Activated T-cell treated with anti-CD3 and anti-CD28 coated beads, Interleukin-2, amount 50 U/mL, for 72 hours (primary cell): ENCODE results near the gene ATP8A1. TPM values are rescaled to one million over a fixed set of nuclear protein-coding genes. Genes with fewer than 3 reads are reported as not detected.

Experiments
- ATAC-seq, 2 donors: fragments of 150-1000 bp; cut with Tn5 transposase; replicated peaks in 1 of 2; 2 replicates each; pipeline ENCODE4 v1.10.0; 2021; ENCODE audit warnings: moderate library complexity in 2 of 2, mild to moderate bottlenecking in 1 of 2
- DNase-seq, 2 donors: peaks; one replicate each; pipeline ENCODE4 v3.0.0; 2021 to 2022; ENCODE audit warnings: mixed read lengths in 1 of 2
- H3K27ac Mint-ChIP-seq: one replicate; pipeline ENCODE4 v1.8.0; 2022; ENCODE audit warnings: mild to moderate bottlenecking, moderate library complexity, mixed read lengths
- H3K27me3 Mint-ChIP-seq: one replicate; pipeline ENCODE4 v1.8.0; 2022; ENCODE audit warnings: low read depth, mixed read lengths
- H3K36me3 Mint-ChIP-seq, 2 donors: one replicate each; pipeline ENCODE4 v1.8.0; 2022; ENCODE audit warnings: mixed read lengths in 2 of 2, mild to moderate bottlenecking in 1 of 2; ENCODE audit not compliant: insufficient read depth in 2 of 2
- H3K4me1 Mint-ChIP-seq: one replicate; pipeline ENCODE4 v1.8.0; 2022; ENCODE audit warnings: low read depth, mixed read lengths
- H3K4me3 Mint-ChIP-seq, 2 donors: one replicate each; pipeline ENCODE4 v1.8.0; 2022; ENCODE audit warnings: mild to moderate bottlenecking in 2 of 2, mixed read lengths in 2 of 2, moderate library complexity in 2 of 2
- H3K9me3 Mint-ChIP-seq, 2 donors: one replicate each; pipeline ENCODE4 v1.8.0; 2022; ENCODE audit warnings: mixed read lengths in 2 of 2
- total RNA-seq, 2 donors: library from RNA; stranded (reverse); gene quantifications; one replicate each; pipeline ENCODE4 v1.2.3, GENCODE V29; 2022

The ATP8A1 gene
- total RNA-seq, 2 donors from 2014 or later, result 51.7 to 55.9 TPM

DNA sequence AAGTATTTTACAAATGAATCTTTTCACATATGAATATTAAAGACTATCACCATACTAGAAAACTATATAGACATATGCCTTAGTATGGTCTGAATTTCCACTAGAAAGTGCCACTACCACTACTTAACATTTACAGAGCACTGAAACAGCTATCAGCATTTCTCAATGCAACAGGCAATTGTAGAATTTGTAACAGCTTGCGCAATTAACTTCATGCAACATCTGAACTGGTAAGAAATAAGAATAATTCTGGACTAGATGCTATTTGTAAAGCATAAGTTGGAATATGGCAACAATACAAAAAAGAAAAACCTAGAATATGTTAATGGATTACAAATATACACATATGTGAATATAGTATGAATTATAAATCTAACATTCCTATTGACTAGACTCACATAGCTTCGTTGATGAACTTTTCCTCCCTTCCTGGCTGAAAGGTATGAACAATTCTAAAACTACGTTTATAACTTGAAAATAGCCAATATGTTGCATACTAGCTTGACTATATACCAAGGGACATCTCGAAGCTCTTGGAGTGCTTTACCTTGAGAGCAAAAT, 82.0 kb downstream of the ATP8A1 start:
- DNase-seq (no peak), ATAC-seq (no peak)
- Mint-ChIP-seq H3K27ac (no peak overlapping the region), H3K4me1 (peaks cover 10% of the 10 kb centered on the region), H3K4me3 (no peak overlapping the region), H3K27me3 (no peaks in the 10 kb centered on the region), H3K36me3 (peaks cover 0 to 8% of the 10 kb centered on the region in 2 donors), H3K9me3 (no peaks in the 10 kb centered on the region)

- ATAC-seq, result no peak
- Mint-ChIP-seq H3K27ac (peak overlapping the region; percentile 20), H3K9me3 (no peaks in the 10 kb centered on the region), H3K4me3 (no peak overlapping the region), H3K4me1 (peaks cover 5% of the 10 kb centered on the region), H3K36me3 (peaks cover 0 to 4% of the 10 kb centered on the region in 2 donors), H3K27me3 (no peaks in the 10 kb centered on the region)
- no peak for DNase-seq
Observed at GRCh38 chr4:42573249-42573648, 83.7 kb downstream of the ATP8A1 start.

DNA sequence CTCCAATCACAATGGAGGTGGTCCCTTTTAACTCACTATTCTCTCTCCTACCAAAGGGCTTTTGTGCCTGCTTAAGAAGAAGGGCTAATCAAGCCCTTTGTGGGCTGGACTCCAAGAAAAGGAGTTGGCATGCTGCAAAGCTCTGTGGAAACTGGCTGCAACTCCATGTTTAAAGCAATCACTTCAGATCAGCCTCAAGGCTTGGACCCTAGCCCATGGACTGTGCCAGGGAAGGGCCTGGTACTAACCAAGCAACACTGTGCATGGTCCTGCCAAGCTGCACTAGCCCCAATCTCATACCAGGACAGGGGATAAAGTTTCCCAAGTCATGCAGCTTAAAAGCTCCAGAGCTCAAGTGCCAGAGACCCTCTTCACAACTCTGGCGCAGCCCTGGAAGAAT, 86.7 kb downstream of the ATP8A1 start:
- H3K27ac Mint-ChIP-seq, result no peak overlapping the region
- H3K4me1 Mint-ChIP-seq, result no peaks in the 10 kb centered on the region
- DNase-seq, result no peak
- H3K4me3 Mint-ChIP-seq, result no peak overlapping the region
- H3K36me3 Mint-ChIP-seq, result no peaks in the 10 kb centered on the region
- no peak for ATAC-seq
- no peaks in the 10 kb centered on the region for H3K27me3 Mint-ChIP-seq
- H3K9me3 Mint-ChIP-seq, result no peaks in the 10 kb centered on the region

DNA sequence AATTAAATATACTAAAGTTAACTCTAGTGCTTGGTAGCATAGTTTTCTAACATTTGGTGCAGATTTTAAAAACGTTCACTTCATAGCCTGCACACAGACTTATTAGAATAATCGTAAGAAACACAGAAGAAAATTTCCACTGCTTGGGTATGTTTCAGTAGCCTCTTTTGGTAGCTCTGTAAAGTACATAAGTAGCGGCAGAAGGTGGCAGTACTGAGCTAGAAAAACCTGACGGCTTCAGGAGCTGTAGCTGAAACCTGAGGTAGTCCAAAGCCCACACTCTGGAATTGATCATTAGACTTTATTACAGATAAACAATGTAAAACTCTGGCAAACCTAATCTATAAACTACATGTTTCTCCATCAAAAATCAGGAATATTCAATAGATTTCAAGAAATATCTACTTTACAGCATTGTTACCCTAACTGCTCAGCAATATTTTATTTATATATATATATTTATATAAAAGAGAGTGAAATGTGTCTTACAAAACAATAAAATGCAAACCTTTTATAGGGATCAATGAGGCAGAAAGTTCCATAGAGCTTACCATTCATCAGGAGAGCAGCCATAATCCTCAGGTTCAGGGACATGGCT, 88.2 kb downstream of the ATP8A1 start:
- Mint-ChIP-seq H3K27ac (no peak overlapping the region), H3K9me3 (no peaks in the 10 kb centered on the region), H3K4me1 (no peaks in the 10 kb centered on the region), H3K27me3 (no peaks in the 10 kb centered on the region), H3K36me3 (no peaks in the 10 kb centered on the region), H3K4me3 (no peak overlapping the region)
- peak; percentile 84 to 88 for ATAC-seq
- DNase-seq, result peak; percentile 61 to 66

DNA sequence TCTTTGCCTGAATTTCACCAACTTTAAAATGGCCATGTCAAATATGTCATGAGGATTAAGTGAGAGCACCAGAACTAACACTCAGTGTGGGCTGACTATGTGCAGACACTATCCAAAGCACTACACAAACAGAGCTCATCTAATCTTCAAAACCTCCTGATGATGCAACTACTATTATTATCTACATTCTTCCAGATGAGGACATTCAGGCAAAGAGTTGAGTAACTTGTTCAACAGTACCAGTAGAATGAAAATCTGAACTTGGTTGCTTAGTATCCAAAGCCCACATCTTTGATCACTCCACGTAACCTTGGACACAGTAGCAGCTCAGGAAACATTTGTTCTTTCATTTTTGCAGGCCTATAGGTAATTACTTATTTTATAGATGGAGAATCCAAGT, 90.1 kb downstream of the ATP8A1 start:
- Mint-ChIP-seq H3K4me3 (no peak overlapping the region), H3K27ac (peak overlapping the region; percentile 24), H3K9me3 (no peaks in the 10 kb centered on the region)

GRCh38 chr4:42562016-42562415, 94.9 kb downstream of the ATP8A1 start:
- no peak for ATAC-seq
- H3K27ac Mint-ChIP-seq, result no peak overlapping the region
- no peak overlapping the region for H3K4me3 Mint-ChIP-seq
- no peaks in the 10 kb centered on the region for H3K27me3 Mint-ChIP-seq
- no peaks in the 10 kb centered on the region for H3K4me1 Mint-ChIP-seq
- DNase-seq, result no peak
- H3K9me3 Mint-ChIP-seq, result no peaks in the 10 kb centered on the region
- H3K36me3 Mint-ChIP-seq, result peaks cover 3% of the 10 kb centered on the region in 2 donors

More for the DNA sequence above, 90.1 kb downstream of the ATP8A1 start:
- DNase-seq, result no peak
- no peak for ATAC-seq
- Mint-ChIP-seq H3K4me1 (no peaks in the 10 kb centered on the region), H3K36me3 (peaks cover 3% of the 10 kb centered on the region in 2 donors), H3K27me3 (no peaks in the 10 kb centered on the region)

DNA sequence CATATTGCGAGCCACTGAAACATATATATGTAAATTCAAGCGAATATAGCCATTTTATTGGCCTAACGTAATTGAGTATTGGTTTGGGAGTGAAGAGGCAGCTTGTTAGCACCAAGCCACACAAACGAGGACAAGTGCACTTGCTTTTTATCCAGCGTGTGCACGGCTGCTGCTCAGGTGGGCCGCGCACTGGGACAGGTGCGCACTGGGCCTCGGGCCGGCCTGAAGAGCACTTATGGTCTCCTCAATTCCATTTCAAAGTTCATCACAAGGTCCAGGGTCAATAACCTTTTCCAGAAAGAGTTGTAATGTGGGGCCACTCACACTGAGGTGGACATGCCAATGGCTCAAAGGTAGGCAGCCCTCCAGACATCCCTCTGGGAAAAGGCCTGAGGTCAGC, 95.9 kb downstream of the ATP8A1 start:
- ATAC-seq, result no peak
- Mint-ChIP-seq H3K4me1 (no peaks in the 10 kb centered on the region), H3K4me3 (no peak overlapping the region), H3K9me3 (no peaks in the 10 kb centered on the region), H3K27me3 (no peaks in the 10 kb centered on the region), H3K27ac (no peak overlapping the region), H3K36me3 (peaks cover 3% of the 10 kb centered on the region in 2 donors)
- DNase-seq, result no peak

DNA sequence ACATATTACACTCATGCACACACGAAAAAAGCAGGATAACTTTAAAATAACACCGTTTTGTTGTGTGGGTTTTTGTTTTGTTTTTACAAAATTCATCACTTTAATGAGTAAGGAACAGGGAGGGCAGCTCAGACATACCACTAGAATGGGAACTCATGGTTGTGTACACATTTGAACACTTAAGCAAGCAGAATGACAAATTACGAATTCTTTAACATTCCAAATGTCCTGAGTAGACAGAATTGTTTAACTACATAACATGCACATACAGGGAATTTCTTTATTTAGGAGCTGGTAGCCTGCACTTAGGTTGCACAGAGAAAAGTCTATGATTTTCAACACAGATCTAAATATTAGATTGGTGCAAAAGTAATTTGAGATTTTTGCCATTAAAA, 96.4 kb downstream of the ATP8A1 start:
- Mint-ChIP-seq H3K27me3 (no peaks in the 10 kb centered on the region), H3K4me3 (no peak overlapping the region), H3K27ac (no peak overlapping the region), H3K36me3 (peaks cover 3% of the 10 kb centered on the region in 2 donors), H3K4me1 (no peaks in the 10 kb centered on the region), H3K9me3 (no peaks in the 10 kb centered on the region)
- no peak for ATAC-seq
- no peak for DNase-seq

DNA sequence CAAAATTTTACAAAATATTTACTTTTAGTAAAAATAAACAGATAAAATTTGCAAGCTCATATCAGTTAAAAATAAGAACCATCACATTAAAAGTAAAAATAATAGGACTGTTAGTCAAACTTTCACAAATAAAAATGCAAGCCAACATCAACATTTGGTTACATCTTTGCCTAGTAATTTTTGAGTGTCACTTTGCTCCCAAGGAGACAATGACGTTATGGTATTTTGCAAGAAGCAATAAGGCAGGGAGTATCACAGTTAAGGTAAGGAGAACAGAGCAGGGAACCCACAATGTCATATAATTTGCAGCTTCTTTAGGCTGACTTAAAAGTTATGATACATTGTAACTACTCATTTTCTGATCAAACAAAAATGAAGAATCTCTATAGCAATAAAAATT, 98.7 kb downstream of the ATP8A1 start:
- Mint-ChIP-seq H3K9me3 (no peaks in the 10 kb centered on the region), H3K36me3 (peaks cover 6 to 7% of the 10 kb centered on the region in 2 donors), H3K27ac (no peak overlapping the region), H3K4me1 (no peaks in the 10 kb centered on the region), H3K4me3 (no peak overlapping the region), H3K27me3 (no peaks in the 10 kb centered on the region)
- DNase-seq, result no peak
- no peak for ATAC-seq

GRCh38 chr4:42555828-42556227, 101.1 kb downstream of the ATP8A1 start:
- H3K4me3 Mint-ChIP-seq, result no peak overlapping the region
- DNase-seq (no peak), ATAC-seq (no peak)
- H3K27ac Mint-ChIP-seq, result no peak overlapping the region
- H3K27me3 Mint-ChIP-seq, result no peaks in the 10 kb centered on the region
- H3K4me1 Mint-ChIP-seq, result no peaks in the 10 kb centered on the region
- H3K9me3 Mint-ChIP-seq, result no peaks in the 10 kb centered on the region
- H3K36me3 Mint-ChIP-seq, result peaks cover 3% of the 10 kb centered on the region in 2 donors

DNA sequence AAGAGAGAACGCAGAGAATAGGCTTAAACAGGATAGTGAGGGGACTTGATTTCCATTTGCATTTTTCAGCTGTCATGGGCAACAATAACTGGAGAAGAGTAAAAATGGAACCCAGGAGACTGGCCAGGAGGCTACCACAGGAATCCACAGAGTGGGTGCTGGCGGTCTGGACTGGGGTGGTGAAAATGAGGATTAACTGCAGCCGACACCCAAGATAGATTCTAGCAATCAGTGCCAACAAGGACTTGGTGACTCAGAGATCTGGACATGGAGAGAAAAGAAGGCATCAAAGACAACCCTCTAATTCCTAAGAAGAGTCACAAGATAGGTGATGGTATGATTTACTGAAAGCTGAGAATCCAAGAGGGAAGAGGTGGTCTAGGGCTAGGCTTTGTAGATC, 102.8 kb downstream of the ATP8A1 start:
- Mint-ChIP-seq H3K9me3 (no peaks in the 10 kb centered on the region), H3K4me3 (no peak overlapping the region), H3K27ac (peak overlapping the region; percentile 51), H3K36me3 (peaks cover 3 to 6% of the 10 kb centered on the region in 2 donors), H3K4me1 (no peaks in the 10 kb centered on the region), H3K27me3 (no peaks in the 10 kb centered on the region)
- DNase-seq (no peak), ATAC-seq (no peak)

DNA sequence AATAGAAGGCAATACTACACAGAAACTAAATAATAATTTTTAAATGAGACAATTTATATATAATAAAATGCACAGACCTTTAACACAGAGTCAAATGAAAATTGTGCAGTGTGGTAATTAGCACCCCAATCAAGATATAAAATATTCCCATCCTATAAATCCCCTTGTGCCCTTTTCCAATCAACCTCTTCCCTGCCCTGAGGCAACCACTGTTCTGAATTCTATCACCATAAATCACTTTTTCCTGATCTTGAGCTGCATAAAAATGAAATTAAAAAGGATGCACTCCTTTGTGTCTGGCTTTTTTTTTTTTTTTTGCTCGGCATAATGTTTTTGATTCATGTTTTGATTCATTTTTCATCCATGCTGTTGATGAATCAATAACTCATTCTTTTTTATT, 107.0 kb downstream of the ATP8A1 start:
- Mint-ChIP-seq H3K27me3 (no peaks in the 10 kb centered on the region), H3K4me3 (no peak overlapping the region), H3K9me3 (no peaks in the 10 kb centered on the region), H3K4me1 (no peaks in the 10 kb centered on the region), H3K36me3 (peaks cover 3 to 6% of the 10 kb centered on the region in 2 donors), H3K27ac (peak overlapping the region; percentile 38)
- ATAC-seq (no peak), DNase-seq (no peak)

GRCh38 chr4:42547805-42548204, 109.1 kb downstream of the ATP8A1 start:
- Mint-ChIP-seq H3K4me1 (no peaks in the 10 kb centered on the region), H3K9me3 (no peaks in the 10 kb centered on the region), H3K27me3 (no peaks in the 10 kb centered on the region), H3K27ac (no peak overlapping the region), H3K36me3 (peaks cover 0 to 6% of the 10 kb centered on the region in 2 donors), H3K4me3 (no peak overlapping the region)
- DNase-seq (no peak), ATAC-seq (no peak)

DNA sequence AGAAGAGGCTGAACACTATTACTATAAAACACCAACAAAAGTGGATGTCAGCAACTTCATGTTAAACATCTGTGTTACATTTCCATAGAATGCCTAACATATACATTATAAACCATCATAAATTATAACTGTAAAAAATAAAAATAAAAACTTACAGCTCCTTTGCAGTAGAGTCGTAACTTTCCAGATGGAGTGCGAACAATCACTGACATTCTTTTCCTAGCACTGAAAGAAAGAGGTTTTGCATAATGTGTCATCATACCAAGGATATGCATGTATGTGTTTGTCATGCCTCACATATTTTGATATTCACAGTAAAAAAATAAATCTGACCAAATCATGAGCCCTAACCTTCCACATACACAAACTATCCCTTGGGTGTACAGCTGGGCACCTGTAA, 113.1 kb downstream of the ATP8A1 start:
- Mint-ChIP-seq H3K4me1 (no peaks in the 10 kb centered on the region), H3K9me3 (no peaks in the 10 kb centered on the region), H3K36me3 (peaks cover 5 to 10% of the 10 kb centered on the region in 2 donors), H3K27me3 (no peaks in the 10 kb centered on the region), H3K27ac (no peak overlapping the region), H3K4me3 (no peak overlapping the region)
- ATAC-seq (no peak), DNase-seq (no peak)
